GM23338 (cell line): ENCODE results near the gene BTBD18. TPM values are rescaled to one million over a fixed set of nuclear protein-coding genes. Genes with fewer than 3 reads are reported as not detected.

Experiments
- ATAC-seq: fragments of 200-7000 bp; cut with Tn5 transposase; 3 replicates; pipeline ENCODE4 v1.9.1; 2020
- DNase-seq: peaks from one replicate; pipeline ENCODE4 v3.0.0-alpha.2; 2015; ENCODE audit warnings: low spot score
- H2AFZ ChIP-seq: fragments of 200-600 bp; sonication (generic); 2 replicates; pipeline ENCODE4 v1.8.0; 2016; ENCODE audit warnings: antibody characterized with exemption, mild to moderate bottlenecking, moderate library complexity
- H3F3A ChIP-seq: fragments of 200-600 bp; sonication (generic); replicated peaks from 2 replicates; pipeline ENCODE4 v1.8.0; 2017; ENCODE audit warnings: antibody characterized with exemption, mixed run types, low read depth
- H3K27ac ChIP-seq: fragments of 200-600 bp; sonication (generic); 2 replicates; pipeline ENCODE4 v1.6.1; 2016; ENCODE audit warnings: low read depth
- H3K27me3 ChIP-seq: fragments of 200-600 bp; sonication (generic); 2 replicates; pipeline ENCODE4 v1.8.0; 2016; ENCODE audit warnings: mild to moderate bottlenecking, mixed run types, moderate library complexity; ENCODE audit not compliant: insufficient read depth
- H3K36me3 ChIP-seq: fragments of 200-600 bp; sonication (generic); 2 replicates; pipeline ENCODE4 v1.8.0; 2016; ENCODE audit warnings: mild to moderate bottlenecking; ENCODE audit not compliant: insufficient read depth
- H3K4me1 ChIP-seq: fragments of 200-600 bp; sonication (generic); 2 replicates; pipeline ENCODE4 v1.8.0; 2016; ENCODE audit warnings: mild to moderate bottlenecking, moderate library complexity; ENCODE audit not compliant: insufficient read depth
- H3K4me2 ChIP-seq: fragments of 200-600 bp; sonication (generic); 2 replicates; pipeline ENCODE4 v1.7.1; 2017; ENCODE audit warnings: mixed run types
- H3K4me3 ChIP-seq: fragments of 200-600 bp; sonication (generic); 2 replicates; pipeline ENCODE4 v1.6.1; 2016; ENCODE audit warnings: mixed run types
- H3K79me2 ChIP-seq: fragments of 200-600 bp; sonication (generic); replicated peaks from 2 replicates; pipeline ENCODE4 v1.8.0; 2017; ENCODE audit warnings: mild to moderate bottlenecking; ENCODE audit not compliant: insufficient read depth
- H3K9me2 ChIP-seq: fragments of 200-600 bp; sonication (generic); 2 replicates; pipeline ENCODE4 v1.8.0; 2017; ENCODE audit not compliant: insufficient read depth
- H4K20me1 ChIP-seq: fragments of 200-600 bp; sonication (generic); replicated peaks from 2 replicates; pipeline ENCODE4 v1.8.0; 2017; ENCODE audit warnings: mild to moderate bottlenecking; ENCODE audit not compliant: insufficient read depth
- H3K27ac Mint-ChIP-seq: 2 replicates; pipeline ENCODE4 v1.8.0; 2020; ENCODE audit warnings: inconsistent platforms, mild to moderate bottlenecking, moderate library complexity, mixed read lengths
- H3K27me3 Mint-ChIP-seq: 3 replicates; pipeline ENCODE4 v1.8.0; 2022; ENCODE audit warnings: low read depth, mild to moderate bottlenecking, moderate library complexity, mixed read lengths, inconsistent platforms; ENCODE audit not compliant: insufficient read depth, poor library complexity
- H3K36me3 Mint-ChIP-seq: 3 replicates; pipeline ENCODE4 v1.8.0; 2021; ENCODE audit warnings: low read depth, mild to moderate bottlenecking, inconsistent platforms, moderate library complexity, mixed read lengths
- H3K4me1 Mint-ChIP-seq: 3 replicates; pipeline ENCODE4 v1.8.0; 2020; ENCODE audit warnings: mild to moderate bottlenecking, inconsistent platforms, mixed read lengths
- H3K4me3 Mint-ChIP-seq: 3 replicates; pipeline ENCODE4 v1.8.0; 2021; ENCODE audit warnings: moderate library complexity, mild to moderate bottlenecking, inconsistent platforms, mixed read lengths
- H3K9me3 Mint-ChIP-seq: 3 replicates; pipeline ENCODE4 v1.8.0; 2020; ENCODE audit warnings: moderate library complexity, mild to moderate bottlenecking, inconsistent platforms, mixed read lengths
- CREB1 ChIP-seq: fragments of 250-450 bp; sonication (Bioruptor Pico); IDR thresholded peaks from 2 replicates; pipeline ENCODE4 v1.5.0; 2020; ENCODE audit warnings: low read depth, mild to moderate bottlenecking, moderate library complexity
- EZH2 ChIP-seq: fragments of 200-600 bp; sonication (generic); IDR thresholded peaks from one replicate; pipeline ENCODE4 v1.8.0; 2017; ENCODE audit warnings: antibody characterized with exemption, mild to moderate bottlenecking, low read depth; ENCODE audit not compliant: unreplicated experiment
- EZH2phosphoT487 ChIP-seq: fragments of 200-600 bp; sonication (generic); IDR thresholded peaks from one replicate; pipeline ENCODE4 v1.8.1; 2018; ENCODE audit warnings: antibody characterized with exemption; ENCODE audit not compliant: unreplicated experiment
- JUNB ChIP-seq: IDR thresholded peaks from one replicate; pipeline ENCODE4 v1.6.1; 2016; ENCODE audit warnings: antibody characterized with exemption; ENCODE audit not compliant: unreplicated experiment
- NANOG ChIP-seq: IDR thresholded peaks from 2 replicates; pipeline ENCODE4 v1.6.1; 2016; ENCODE audit warnings: antibody characterized with exemption, borderline replicate concordance
- POLR2AphosphoS5 ChIP-seq: IDR thresholded peaks from 2 replicates; pipeline ENCODE4 v1.6.1; 2016; ENCODE audit warnings: antibody characterized with exemption, low read depth
- STAT1 ChIP-seq: IDR thresholded peaks from one replicate; pipeline ENCODE4 v1.6.1; 2016; ENCODE audit warnings: antibody characterized with exemption; ENCODE audit not compliant: unreplicated experiment
- ZNF114 ChIP-seq: fragments of 250-450 bp; sonication (Bioruptor Pico); IDR thresholded peaks from 2 replicates; pipeline ENCODE4 v1.5.0; 2020; ENCODE audit warnings: mild to moderate bottlenecking, moderate library complexity
- ZNF331 ChIP-seq: fragments of 250-450 bp; sonication (Bioruptor Pico); IDR thresholded peaks from 2 replicates; pipeline ENCODE4 v1.5.0; 2020; ENCODE audit warnings: low read depth, mild to moderate bottlenecking, moderate library complexity
- polyA plus RNA-seq: library from polyadenylated mRNA; unstranded; fragments of >200 nt; fragmentation: Nextera tagmentation; extraction: Ambion mirVana; gene quantifications from 2 replicates; pipeline ENCODE4 v1.2.1, GENCODE V29; 2016
- total RNA-seq: library from RNA; depleted of rRNA; stranded (reverse); fragments of >200 nt; shearing (Covaris generic); gene quantifications from 2 replicates; pipeline ENCODE4 v1.2.3, GENCODE V29; 2014
- TF ChIP-seq, protein P1 (sequence below): IDR thresholded peaks from 2 replicates; pipeline ENCODE4 v1.6.1; 2016; ENCODE audit warnings: antibody characterized with exemption
- TF ChIP-seq, protein P2 (sequence below): IDR thresholded peaks from one replicate; pipeline ENCODE4 v1.6.1; 2018; ENCODE audit warnings: antibody characterized with exemption; ENCODE audit not compliant: unreplicated experiment
- TF ChIP-seq, protein P3 (sequence below): fragments of 250-450 bp; sonication (Bioruptor Pico); IDR thresholded peaks from 2 replicates; pipeline ENCODE4 v1.5.0; 2020; ENCODE audit warnings: mild to moderate bottlenecking, moderate library complexity
- TF ChIP-seq, protein P4 (sequence below), 2 experiments: fragments of 200-600 bp in 1 of 2; sonication (generic) in 1 of 2; conservative IDR thresholded peaks; 2 replicates each; pipeline versions ENCODE4 v1.5.1 to v1.6.1; 2016 to 2017; ENCODE audit warnings: antibody characterized with exemption in 2 of 2, low read depth in 2 of 2, mild to moderate bottlenecking in 2 of 2, moderate library complexity in 1 of 2

The BTBD18 gene
- total and polyA plus RNA-seq, 2 experiments from 2014 or later: 0.29 TPM; not detected in 1

DNA sequence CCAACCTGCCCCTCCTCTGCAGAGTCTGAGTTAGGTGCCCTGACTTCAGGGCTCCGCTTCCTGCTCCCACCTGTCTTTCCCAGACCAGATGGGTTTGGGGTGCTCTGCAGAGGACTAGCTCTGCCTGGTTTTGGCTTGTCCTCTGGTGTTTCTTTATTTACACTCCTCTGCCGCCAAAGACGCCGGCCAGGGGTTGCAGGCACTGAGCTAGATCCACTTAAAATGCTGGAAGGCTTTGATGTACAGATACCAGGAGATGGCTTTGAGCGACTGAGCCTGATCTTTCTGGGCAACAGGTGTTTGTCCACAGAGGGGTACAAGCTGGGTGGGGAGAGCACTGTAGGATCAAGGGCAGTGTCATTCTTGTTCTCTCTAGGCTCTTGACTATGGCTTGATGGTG lies 6.4 kb downstream of the BTBD18 start:
- Histone ChIP-seq H3K36me3 (peaks cover 14% of the 10 kb centered on the region), H3K4me3 (no peak overlapping the region), H3K27me3 (no peaks in the 10 kb centered on the region), H3K4me1 (peaks cover 9% of the 10 kb centered on the region), H4K20me1 (no peaks in the 10 kb centered on the region), H3F3A (peaks cover 20% of the 10 kb centered on the region; the same call in 1 of the 2 replicates), H2AFZ (no peak overlapping the region), H3K4me2 (no peak overlapping the region), H3K27ac (0 out of 2 replicates have a peak overlapping the region, but pooled peaks have one; percentile 19), H3K79me2 (peaks cover 21% of the 10 kb centered on the region), H3K9me2 (no peaks in the 10 kb centered on the region)
- ATAC-seq (no peak), DNase-seq (no peak)
- Mint-ChIP-seq H3K4me1 (peaks cover 15% of the 10 kb centered on the region), H3K27ac (peak overlapping the region; percentile 37; the same call in 1 of the 2 replicates), H3K36me3 (peaks cover 42% of the 10 kb centered on the region), H3K27me3 (peaks cover 20% of the 10 kb centered on the region), H3K4me3 (no peak overlapping the region), H3K9me3 (no peaks in the 10 kb centered on the region)
- TF ChIP-seq EZH2phosphoT487 (no peak), ZNF331 (CRISPR knock-in tag) (no peak), ZNF114 (CRISPR knock-in tag) (no peak), JUNB (no peak), NANOG (no peak), POLR2AphosphoS5 (no peak), EZH2 (no peak), CREB1 (CRISPR knock-in tag) (no peak), STAT1 (no peak)
- TF ChIP-seq, protein P1, sequence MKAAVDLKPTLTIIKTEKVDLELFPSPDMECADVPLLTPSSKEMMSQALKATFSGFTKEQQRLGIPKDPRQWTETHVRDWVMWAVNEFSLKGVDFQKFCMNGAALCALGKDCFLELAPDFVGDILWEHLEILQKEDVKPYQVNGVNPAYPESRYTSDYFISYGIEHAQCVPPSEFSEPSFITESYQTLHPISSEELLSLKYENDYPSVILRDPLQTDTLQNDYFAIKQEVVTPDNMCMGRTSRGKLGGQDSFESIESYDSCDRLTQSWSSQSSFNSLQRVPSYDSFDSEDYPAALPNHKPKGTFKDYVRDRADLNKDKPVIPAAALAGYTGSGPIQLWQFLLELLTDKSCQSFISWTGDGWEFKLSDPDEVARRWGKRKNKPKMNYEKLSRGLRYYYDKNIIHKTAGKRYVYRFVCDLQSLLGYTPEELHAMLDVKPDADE: no peak
- TF ChIP-seq, protein P2, sequence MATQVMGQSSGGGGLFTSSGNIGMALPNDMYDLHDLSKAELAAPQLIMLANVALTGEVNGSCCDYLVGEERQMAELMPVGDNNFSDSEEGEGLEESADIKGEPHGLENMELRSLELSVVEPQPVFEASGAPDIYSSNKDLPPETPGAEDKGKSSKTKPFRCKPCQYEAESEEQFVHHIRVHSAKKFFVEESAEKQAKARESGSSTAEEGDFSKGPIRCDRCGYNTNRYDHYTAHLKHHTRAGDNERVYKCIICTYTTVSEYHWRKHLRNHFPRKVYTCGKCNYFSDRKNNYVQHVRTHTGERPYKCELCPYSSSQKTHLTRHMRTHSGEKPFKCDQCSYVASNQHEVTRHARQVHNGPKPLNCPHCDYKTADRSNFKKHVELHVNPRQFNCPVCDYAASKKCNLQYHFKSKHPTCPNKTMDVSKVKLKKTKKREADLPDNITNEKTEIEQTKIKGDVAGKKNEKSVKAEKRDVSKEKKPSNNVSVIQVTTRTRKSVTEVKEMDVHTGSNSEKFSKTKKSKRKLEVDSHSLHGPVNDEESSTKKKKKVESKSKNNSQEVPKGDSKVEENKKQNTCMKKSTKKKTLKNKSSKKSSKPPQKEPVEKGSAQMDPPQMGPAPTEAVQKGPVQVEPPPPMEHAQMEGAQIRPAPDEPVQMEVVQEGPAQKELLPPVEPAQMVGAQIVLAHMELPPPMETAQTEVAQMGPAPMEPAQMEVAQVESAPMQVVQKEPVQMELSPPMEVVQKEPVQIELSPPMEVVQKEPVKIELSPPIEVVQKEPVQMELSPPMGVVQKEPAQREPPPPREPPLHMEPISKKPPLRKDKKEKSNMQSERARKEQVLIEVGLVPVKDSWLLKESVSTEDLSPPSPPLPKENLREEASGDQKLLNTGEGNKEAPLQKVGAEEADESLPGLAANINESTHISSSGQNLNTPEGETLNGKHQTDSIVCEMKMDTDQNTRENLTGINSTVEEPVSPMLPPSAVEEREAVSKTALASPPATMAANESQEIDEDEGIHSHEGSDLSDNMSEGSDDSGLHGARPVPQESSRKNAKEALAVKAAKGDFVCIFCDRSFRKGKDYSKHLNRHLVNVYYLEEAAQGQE: no peak
- TF ChIP-seq, protein P3, sequence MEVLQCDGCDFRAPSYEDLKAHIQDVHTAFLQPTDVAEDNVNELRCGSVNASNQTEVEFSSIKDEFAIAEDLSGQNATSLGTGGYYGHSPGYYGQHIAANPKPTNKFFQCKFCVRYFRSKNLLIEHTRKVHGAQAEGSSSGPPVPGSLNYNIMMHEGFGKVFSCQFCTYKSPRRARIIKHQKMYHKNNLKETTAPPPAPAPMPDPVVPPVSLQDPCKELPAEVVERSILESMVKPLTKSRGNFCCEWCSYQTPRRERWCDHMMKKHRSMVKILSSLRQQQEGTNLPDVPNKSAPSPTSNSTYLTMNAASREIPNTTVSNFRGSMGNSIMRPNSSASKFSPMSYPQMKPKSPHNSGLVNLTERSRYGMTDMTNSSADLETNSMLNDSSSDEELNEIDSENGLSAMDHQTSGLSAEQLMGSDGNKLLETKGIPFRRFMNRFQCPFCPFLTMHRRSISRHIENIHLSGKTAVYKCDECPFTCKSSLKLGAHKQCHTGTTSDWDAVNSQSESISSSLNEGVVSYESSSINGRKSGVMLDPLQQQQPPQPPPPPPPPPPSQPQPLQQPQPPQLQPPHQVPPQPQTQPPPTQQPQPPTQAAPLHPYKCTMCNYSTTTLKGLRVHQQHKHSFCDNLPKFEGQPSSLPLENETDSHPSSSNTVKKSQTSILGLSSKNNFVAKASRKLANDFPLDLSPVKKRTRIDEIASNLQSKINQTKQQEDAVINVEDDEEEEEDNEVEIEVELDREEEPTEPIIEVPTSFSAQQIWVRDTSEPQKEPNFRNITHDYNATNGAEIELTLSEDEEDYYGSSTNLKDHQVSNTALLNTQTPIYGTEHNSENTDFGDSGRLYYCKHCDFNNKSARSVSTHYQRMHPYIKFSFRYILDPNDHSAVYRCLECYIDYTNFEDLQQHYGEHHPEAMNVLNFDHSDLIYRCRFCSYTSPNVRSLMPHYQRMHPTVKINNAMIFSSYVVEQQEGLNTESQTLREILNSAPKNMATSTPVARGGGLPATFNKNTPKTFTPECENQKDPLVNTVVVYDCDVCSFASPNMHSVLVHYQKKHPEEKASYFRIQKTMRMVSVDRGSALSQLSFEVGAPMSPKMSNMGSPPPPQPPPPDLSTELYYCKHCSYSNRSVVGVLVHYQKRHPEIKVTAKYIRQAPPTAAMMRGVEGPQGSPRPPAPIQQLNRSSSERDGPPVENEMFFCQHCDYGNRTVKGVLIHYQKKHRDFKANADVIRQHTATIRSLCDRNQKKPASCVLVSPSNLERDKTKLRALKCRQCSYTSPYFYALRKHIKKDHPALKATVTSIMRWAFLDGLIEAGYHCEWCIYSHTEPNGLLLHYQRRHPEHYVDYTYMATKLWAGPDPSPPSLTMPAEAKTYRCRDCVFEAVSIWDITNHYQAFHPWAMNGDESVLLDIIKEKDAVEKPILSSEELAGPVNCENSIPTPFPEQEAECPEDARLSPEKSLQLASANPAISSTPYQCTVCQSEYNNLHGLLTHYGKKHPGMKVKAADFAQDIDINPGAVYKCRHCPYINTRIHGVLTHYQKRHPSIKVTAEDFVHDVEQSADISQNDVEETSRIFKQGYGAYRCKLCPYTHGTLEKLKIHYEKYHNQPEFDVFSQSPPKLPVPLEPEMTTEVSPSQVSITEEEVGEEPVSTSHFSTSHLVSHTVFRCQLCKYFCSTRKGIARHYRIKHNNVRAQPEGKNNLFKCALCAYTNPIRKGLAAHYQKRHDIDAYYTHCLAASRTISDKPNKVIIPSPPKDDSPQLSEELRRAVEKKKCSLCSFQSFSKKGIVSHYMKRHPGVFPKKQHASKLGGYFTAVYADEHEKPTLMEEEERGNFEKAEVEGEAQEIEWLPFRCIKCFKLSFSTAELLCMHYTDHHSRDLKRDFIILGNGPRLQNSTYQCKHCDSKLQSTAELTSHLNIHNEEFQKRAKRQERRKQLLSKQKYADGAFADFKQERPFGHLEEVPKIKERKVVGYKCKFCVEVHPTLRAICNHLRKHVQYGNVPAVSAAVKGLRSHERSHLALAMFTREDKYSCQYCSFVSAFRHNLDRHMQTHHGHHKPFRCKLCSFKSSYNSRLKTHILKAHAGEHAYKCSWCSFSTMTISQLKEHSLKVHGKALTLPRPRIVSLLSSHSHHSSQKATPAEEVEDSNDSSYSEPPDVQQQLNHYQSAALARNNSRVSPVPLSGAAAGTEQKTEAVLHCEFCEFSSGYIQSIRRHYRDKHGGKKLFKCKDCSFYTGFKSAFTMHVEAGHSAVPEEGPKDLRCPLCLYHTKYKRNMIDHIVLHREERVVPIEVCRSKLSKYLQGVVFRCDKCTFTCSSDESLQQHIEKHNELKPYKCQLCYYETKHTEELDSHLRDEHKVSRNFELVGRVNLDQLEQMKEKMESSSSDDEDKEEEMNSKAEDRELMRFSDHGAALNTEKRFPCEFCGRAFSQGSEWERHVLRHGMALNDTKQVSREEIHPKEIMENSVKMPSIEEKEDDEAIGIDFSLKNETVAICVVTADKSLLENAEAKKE (CRISPR knock-in tag): no peak
- TF ChIP-seq, protein P4, sequence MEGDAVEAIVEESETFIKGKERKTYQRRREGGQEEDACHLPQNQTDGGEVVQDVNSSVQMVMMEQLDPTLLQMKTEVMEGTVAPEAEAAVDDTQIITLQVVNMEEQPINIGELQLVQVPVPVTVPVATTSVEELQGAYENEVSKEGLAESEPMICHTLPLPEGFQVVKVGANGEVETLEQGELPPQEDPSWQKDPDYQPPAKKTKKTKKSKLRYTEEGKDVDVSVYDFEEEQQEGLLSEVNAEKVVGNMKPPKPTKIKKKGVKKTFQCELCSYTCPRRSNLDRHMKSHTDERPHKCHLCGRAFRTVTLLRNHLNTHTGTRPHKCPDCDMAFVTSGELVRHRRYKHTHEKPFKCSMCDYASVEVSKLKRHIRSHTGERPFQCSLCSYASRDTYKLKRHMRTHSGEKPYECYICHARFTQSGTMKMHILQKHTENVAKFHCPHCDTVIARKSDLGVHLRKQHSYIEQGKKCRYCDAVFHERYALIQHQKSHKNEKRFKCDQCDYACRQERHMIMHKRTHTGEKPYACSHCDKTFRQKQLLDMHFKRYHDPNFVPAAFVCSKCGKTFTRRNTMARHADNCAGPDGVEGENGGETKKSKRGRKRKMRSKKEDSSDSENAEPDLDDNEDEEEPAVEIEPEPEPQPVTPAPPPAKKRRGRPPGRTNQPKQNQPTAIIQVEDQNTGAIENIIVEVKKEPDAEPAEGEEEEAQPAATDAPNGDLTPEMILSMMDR (conservative IDR thresholded peaks at IDR 0.05; ENCODE audit: low read depth in 2 of 2): no peak
